ENCODE results near the gene STK38L. TPM values are rescaled to one million over a fixed set of nuclear protein-coding genes. Genes with fewer than 3 reads are reported as not detected.

The STK38L gene
- total RNA-seq, 1 donor from 2014 or later, result 22.2 TPM

DNA sequence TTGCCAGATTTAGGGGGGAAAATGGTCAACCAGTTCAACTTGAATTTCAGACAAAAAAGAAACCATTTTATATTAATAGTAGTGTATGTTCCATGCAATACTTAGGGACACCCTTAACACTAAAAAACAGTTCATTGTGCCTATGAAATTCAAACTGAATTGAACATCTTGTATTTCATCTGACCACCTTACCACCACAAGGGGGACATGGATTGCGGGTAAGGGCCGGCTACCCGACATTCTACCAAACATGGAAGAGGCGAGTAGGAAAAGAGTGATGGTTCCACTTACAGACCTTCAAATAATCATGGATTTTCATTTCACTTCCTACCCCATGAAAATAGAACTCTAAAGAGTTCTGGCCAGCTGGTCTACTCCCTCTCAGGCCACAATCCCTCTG, 10.3 kb upstream of the STK38L start:
- Histone ChIP-seq H3K36me3 (no peaks in the 10 kb centered on the region), H3K27me3 (ENCODE audit: low read depth) (no peaks in the 10 kb centered on the region), H3K9me3 (no peaks in the 10 kb centered on the region), H3K4me3 (no peak overlapping the region), H3K27ac (no peak overlapping the region), H3K4me1 (peaks cover 7% of the 10 kb centered on the region)
- intact Hi-C loops (cut with DNase I), result no loop called here
- ATAC-seq, result no peak
- no peak for DNase-seq
- TF ChIP-seq, protein P1, sequence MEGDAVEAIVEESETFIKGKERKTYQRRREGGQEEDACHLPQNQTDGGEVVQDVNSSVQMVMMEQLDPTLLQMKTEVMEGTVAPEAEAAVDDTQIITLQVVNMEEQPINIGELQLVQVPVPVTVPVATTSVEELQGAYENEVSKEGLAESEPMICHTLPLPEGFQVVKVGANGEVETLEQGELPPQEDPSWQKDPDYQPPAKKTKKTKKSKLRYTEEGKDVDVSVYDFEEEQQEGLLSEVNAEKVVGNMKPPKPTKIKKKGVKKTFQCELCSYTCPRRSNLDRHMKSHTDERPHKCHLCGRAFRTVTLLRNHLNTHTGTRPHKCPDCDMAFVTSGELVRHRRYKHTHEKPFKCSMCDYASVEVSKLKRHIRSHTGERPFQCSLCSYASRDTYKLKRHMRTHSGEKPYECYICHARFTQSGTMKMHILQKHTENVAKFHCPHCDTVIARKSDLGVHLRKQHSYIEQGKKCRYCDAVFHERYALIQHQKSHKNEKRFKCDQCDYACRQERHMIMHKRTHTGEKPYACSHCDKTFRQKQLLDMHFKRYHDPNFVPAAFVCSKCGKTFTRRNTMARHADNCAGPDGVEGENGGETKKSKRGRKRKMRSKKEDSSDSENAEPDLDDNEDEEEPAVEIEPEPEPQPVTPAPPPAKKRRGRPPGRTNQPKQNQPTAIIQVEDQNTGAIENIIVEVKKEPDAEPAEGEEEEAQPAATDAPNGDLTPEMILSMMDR (IDR thresholded peaks at IDR 0.05), result no peak

DNA sequence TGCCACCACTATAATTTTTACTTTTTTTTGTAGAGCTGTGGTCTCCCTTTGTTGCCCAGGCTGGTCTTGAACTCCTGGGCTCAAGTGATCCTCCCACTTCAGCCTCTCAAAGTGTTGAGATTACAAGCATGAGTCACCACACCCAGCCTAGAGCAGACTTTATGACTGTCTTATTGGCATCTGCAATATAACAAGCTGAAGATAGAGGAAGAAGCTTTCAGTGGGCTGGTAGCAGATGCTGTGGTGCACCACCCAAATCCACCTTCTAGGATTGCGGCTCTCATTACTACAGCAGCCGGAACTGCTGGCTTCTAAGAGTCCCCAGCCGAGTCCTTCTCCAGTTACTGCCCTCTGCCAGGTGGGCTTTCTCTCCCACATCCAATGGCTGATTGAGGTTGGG, 7.6 kb upstream of the STK38L start:
- peaks cover 7% of the 10 kb centered on the region for H3K4me1 ChIP-seq
- TF ChIP-seq, protein P1 (IDR thresholded peaks at IDR 0.05), result no peak
- ATAC-seq (peak; percentile 72 to 79), DNase-seq (no peak)
- no peaks in the 10 kb centered on the region for H3K27me3 ChIP-seq (ENCODE audit: low read depth)
- intact Hi-C loops (cut with DNase I), result no loop called here
- no peak overlapping the region for H3K27ac ChIP-seq
- H3K9me3 ChIP-seq, result no peaks in the 10 kb centered on the region
- no peak overlapping the region for H3K4me3 ChIP-seq
- no peaks in the 10 kb centered on the region for H3K36me3 ChIP-seq

DNA sequence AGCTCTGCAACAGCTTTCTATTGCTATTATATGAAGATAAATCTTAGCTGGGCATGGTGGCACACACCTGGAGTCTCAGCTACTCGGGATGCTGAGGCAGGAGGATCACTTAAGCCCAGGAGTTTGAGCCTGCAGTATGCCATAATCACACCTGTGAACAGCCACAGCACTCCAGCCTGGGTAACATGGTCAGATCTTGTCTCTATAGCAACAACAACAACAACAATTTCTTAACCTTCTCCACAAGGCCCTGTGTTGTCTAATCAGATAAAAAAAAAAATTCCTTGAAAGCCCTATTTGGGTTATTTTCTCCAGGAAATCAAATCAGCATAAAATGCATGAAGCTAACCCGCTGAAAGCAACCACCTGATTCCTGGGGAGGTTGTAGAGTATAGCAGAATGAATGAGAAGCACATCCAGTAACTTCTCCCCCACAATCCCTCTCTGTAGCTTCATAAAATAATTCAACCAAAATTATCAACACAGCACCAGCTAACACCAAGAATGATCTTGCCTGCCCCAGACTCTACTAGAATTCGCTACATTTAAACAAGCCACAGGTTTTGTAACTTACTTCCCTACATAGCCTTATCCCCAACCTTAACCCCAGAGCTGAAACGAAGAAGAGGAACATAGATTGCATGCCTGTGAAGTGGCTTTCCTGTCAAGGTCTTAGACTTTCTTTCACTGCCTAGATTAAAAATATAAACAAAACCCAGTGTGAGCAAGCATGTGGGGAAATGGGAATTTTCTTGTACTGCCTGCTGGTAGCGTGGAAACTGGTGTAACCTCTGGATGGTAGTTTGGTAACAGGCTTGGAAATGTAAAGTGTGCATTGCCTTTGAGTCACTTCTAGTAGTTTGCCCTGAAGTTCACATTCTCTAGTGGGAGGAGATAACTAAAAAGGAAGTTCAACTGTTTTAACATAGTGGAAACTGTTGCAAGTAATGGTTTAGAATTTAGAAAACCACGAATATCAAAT, 6.0 kb upstream of the STK38L start:
- TF ChIP-seq, protein P1 (IDR thresholded peaks at IDR 0.05), result no peak
- Histone ChIP-seq H3K27ac (peak overlapping the region; percentile 37), H3K27me3 (ENCODE audit: low read depth) (no peaks in the 10 kb centered on the region), H3K9me3 (no peaks in the 10 kb centered on the region), H3K4me1 (peaks cover 7% of the 10 kb centered on the region), H3K36me3 (no peaks in the 10 kb centered on the region), H3K4me3 (no peak overlapping the region)
- DNase-seq (no peak), ATAC-seq (peak; percentile 78 to 86)
- intact Hi-C loops (cut with DNase I), result no loop called here

DNA sequence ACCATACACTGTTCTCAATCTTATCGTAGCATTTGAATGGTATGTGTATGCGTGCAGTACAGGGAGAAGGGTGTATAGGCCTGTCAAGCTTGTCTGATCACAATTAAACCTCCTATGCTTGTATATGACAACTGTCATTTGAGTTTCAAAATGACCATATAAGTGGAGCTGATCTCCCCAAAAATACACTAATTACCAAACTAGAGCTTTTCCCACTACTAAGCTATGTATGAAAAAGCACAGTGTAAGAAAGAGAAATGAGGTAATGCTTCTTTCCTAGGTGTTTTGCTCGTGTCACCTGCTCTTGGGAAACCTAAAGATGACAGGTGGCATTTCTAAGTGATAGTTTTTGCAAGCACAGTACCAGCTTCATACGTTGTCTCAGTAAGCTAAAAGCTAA, 1.1 kb upstream of the STK38L start:
- no peaks in the 10 kb centered on the region for H3K36me3 ChIP-seq
- no peaks in the 10 kb centered on the region for H3K27me3 ChIP-seq (ENCODE audit: low read depth)
- H3K4me1 ChIP-seq, result peaks cover 31% of the 10 kb centered on the region
- DNase-seq (no peak), ATAC-seq (no peak)
- H3K4me3 ChIP-seq, result no peak overlapping the region
- intact Hi-C loops (cut with DNase I), result no loop called here
- TF ChIP-seq, protein P1 (IDR thresholded peaks at IDR 0.05), result no peak
- no peak overlapping the region for H3K27ac ChIP-seq
- no peaks in the 10 kb centered on the region for H3K9me3 ChIP-seq

DNA sequence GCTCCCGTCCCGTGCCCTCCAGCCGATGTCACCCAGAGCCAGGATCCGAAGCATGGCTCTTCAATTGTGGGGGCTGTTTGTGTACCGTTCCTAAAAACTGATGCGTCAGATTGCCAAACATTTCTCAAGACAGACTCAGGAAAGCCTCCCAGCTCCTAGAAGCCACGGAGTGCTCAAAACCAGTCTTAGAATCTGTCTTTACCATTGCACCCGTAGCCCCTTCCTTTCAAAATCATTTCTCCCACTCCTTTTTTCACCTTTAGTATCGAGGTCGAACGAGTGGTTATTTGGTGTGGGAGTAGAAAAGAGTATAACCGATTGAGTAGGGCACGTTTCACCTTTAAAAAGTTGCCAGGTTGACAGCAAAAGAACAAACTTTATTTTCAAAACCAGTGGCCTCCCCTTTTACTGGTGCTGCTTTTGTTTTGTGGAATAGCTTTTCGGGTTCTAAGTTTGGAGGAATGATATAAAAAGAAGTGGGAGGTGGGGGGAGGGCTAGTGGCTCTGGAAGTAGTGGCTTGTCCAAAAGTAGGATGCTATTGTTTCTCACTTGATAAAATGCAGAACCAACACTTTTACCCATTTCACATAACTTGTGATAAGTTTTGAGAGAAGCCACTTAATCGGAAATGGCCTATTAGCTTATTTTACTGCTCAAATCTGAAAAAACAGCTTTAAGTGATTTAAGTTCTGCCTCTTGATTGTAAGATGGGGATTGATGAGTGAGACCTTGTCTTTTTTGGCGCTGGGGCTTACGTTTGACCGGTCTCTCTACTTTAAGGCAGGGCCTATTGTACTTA, 803 bp downstream of the STK38L start:
- DNase-seq (no peak), ATAC-seq (peak in 1 of 2 donors; percentile 70)
- no peaks in the 10 kb centered on the region for H3K36me3 ChIP-seq
- no peaks in the 10 kb centered on the region for H3K27me3 ChIP-seq (ENCODE audit: low read depth)
- H3K9me3 ChIP-seq, result no peaks in the 10 kb centered on the region
- peak overlapping the region; percentile 91 for H3K27ac ChIP-seq
- TF ChIP-seq, protein P1 (IDR thresholded peaks at IDR 0.05), result no peak
- peaks cover 32% of the 10 kb centered on the region for H3K4me1 ChIP-seq
- H3K4me3 ChIP-seq, result peak overlapping the region; percentile 91
- intact Hi-C loops (cut with DNase I), result no loop called here
